ENCODE data around the gene ANKDD1B. TPM values are rescaled to one million over a fixed set of nuclear protein-coding genes. Genes with fewer than 3 reads are reported as not detected.

The ANKDD1B gene
- polyA plus RNA-seq, 2 of the 4 experiments (the other 2 are of a cell fraction) = 0.09 to 0.14 TPM

DNA sequence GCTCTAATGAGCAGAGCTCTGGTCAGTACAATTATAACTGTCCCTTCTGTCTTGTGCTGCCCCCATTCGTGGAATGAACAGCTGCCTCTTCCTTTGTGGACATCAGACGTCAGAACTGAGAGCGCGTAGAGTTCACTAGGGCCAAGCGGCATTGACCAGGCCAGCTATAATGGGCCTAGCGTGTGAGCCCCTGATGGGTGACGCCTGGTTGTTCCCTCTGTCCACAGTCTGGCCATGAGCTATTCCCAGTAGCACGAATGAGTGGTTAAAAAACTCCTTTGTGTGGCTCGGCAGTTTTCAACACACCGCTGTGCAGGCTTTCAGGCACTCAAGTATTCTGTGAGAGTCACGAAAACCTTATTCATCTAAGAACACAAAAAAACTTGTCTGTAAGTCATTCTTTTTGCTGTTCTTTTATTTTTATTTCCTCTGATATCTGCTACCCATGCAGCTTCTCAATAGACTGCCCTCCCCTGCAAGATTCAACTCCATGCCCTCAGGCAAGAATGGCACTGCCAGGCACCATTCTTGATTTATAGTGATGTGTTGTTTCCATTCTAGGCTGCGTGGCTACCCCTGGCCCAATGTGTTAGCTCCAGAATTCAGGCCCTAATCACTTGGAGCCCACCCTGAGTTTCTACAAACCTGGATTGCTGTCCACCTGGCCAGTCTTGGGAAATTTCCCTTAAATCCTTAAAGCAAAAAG, 52.5 kb downstream of the ANKDD1B start:
- FAIRE-seq = no peak
- no peak for ATAC-seq
- no peak overlapping the region for H3K27ac ChIP-seq
- POLR2A ChIA-PET = no interaction called here
- no peak for DNase-seq (ENCODE audit: low read depth in 1 of 2, low spot score in 1 of 2)
- no peaks in the 10 kb centered on the region for H3K9me3 ChIP-seq
- WGBS (ENCODE audit: missing lambda C conversion rate) = 76% methylated on average over 12 of the region's 12 CpGs
- CTCF ChIA-PET = interaction anchor here (0.5 to 2.0 kb wide), 6 partner anchors 17 to 593 kb away, joined by 3 to 7 read pairs (median 3); no protein-coding TSS in a partner anchor
- no peak overlapping the region for H3K4me3 ChIP-seq
- no peak for TF ChIP-seq CBX2 (IDR thresholded peaks at IDR 0.05; ENCODE audit: borderline replicate concordance, low read depth)
- peaks cover 3% of the 10 kb centered on the region for H3K4me1 ChIP-seq
- no peak overlapping the region for H3K4me2 ChIP-seq

DNA sequence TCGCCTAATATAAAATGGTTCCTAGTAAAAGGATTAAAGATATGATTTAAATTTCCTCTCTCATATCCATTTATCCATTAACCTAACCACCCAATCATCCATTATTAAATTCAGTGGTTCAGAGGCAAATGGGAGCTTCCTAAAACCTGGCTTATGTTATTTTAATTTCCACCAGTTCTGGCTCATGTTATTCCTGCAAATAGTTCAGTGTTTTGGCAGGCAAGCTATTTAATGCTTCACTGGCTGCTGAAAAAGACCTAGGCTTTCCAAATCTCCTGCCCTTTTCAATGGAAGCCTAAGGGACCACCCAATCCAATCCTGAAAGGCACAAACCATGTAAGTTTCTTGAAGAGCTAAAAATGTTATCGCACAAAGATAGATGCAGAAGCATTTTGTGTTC, 53.7 kb downstream of the ANKDD1B start:
- no peak for TF ChIP-seq EHMT2 (IDR thresholded peaks at IDR 0.05; ENCODE audit: low read depth)
- no peak for TF ChIP-seq MAFK (IDR thresholded peaks at IDR 0.05; ENCODE audit: partially characterized antibody)
- Histone ChIP-seq H3K9me3 (no peaks in the 10 kb centered on the region), H3K4me2 (no peak overlapping the region), H3K4me3 (no peak overlapping the region), H3K27ac (no peak overlapping the region), H3K4me1 (peaks cover 16% of the 10 kb centered on the region)
- ATAC-seq (no peak), DNase-seq (ENCODE audit: low read depth in 1 of 2, low spot score in 1 of 2) (no peak), FAIRE-seq (no peak)
- WGBS (ENCODE audit: missing lambda C conversion rate) = 86% methylated on average over 2 of the region's 2 CpGs
- CTCF ChIA-PET = interaction anchor here (0.9 to 2.0 kb wide), 6 partner anchors 9 to 592 kb away, joined by 3 to 7 read pairs (median 3); partner anchors contain the start of gene ANKRD31
- POLR2A ChIA-PET = no interaction called here

GRCh38 chr5:75666801-75667200, 55.5 kb downstream of the ANKDD1B start:
- peak in 1 of 2 experiments; percentile 57; a peak in 3 of 6 replicates for ATAC-seq
- Histone ChIP-seq H3K4me3 (no peak overlapping the region), H3K9me3 (no peaks in the 10 kb centered on the region), H3K4me2 (no peak overlapping the region), H3K27ac (no peak overlapping the region), H3K4me1 (peaks cover 16% of the 10 kb centered on the region)
- FAIRE-seq = no peak
- ChIA-PET POLR2A (no interaction called here), CTCF (interaction anchor here (2.7 kb wide), 1 partner anchor 14 kb away, joined by 9 read pairs; no protein-coding TSS in a partner anchor)
- 82% methylated on average over 6 of the region's 6 CpGs for WGBS (ENCODE audit: missing lambda C conversion rate)
- TF ChIP-seq MYC (IDR thresholded peaks at IDR 0.05; ENCODE audit: borderline replicate concordance, low read length) = no peak
- TF ChIP-seq ELK1 (IDR thresholded peaks at IDR 0.05; ENCODE audit: low read depth, low read length) = no peak
- no peak for TF ChIP-seq FOSL2 (IDR thresholded peaks at IDR 0.05)
- TF ChIP-seq FOSL2 (CRISPR knock-in tag; IDR thresholded peaks at IDR 0.05) = no peak
- TF ChIP-seq RAD21 (conservative IDR thresholded peaks at IDR 0.05 in 1 of 2, IDR thresholded peaks at IDR 0.05 in 1 of 2) = peak in 1 of 2 experiments; percentile 28; a peak in 1 of 5 replicates
- peak in 1 of 2 experiments; percentile 20 for DNase-seq (ENCODE audit: low read depth in 1 of 2, low spot score in 1 of 2)

DNA sequence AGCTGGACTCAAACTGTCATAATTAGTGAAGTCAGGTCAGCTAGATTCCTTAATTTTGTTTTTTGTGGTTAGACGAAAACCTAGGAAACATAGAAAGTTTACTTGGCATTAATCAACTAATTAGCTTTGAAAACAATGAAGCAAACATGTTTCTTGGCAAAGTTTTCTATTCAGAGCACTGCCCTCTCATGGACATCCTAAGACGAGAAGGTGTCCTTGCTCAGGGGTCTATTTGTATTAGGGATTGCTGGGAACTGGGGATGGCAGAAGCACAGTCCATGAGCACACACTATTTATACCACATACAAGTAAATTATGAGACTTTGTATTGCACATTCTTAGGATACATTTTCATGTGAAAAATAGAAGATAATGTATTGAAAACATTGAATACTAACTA, 56.3 kb downstream of the ANKDD1B start:
- H3K4me1 ChIP-seq = peaks cover 16% of the 10 kb centered on the region
- no peaks in the 10 kb centered on the region for H3K9me3 ChIP-seq
- 56% methylated on average over 2 of the region's 2 CpGs for WGBS (ENCODE audit: missing lambda C conversion rate)
- POLR2A ChIA-PET = no interaction called here
- TF ChIP-seq CHD2 (IDR thresholded peaks at IDR 0.05; ENCODE audit: low read length, partially characterized antibody) (no peak), ZFP36 (IDR thresholded peaks at IDR 0.05; ENCODE audit: borderline replicate concordance, partially characterized antibody) (no peak), ZNF302 (CRISPR knock-in tag; IDR thresholded peaks at IDR 0.05) (no peak), EHMT2 (IDR thresholded peaks at IDR 0.05; ENCODE audit: low read depth) (no peak), CTCF (IDR thresholded peaks at IDR 0.05) (0 out of 3 replicates have a peak, but pooled peaks have one; percentile 6), ATOH8 (CRISPR knock-in tag; IDR thresholded peaks at IDR 0.05; ENCODE audit: low read depth) (no peak)
- FAIRE-seq (peak; percentile 23), DNase-seq (ENCODE audit: low read depth in 1 of 2, low spot score in 1 of 2) (no peak), ATAC-seq (peak in 1 of 2 experiments; percentile 46; a peak in 2 of 6 replicates)
- H3K4me2 ChIP-seq = no peak overlapping the region
- H3K4me3 ChIP-seq = no peak overlapping the region
- CTCF ChIA-PET = interaction anchor here (2.7 kb wide), 1 partner anchor 13 kb away, joined by 9 read pairs; no protein-coding TSS in a partner anchor
- H3K27ac ChIP-seq = no peak overlapping the region
